HL-60 (cell line): ENCODE measurements around the gene MIER1.

ENCODE experiments used
- DNase-seq, 2 experiments: peaks; one replicate each; pipeline ENCODE4 v3.0.0-alpha.2; 2010 to 2020; ENCODE audit warnings: low read depth in 1 of 2, low spot score in 1 of 2
- H3K27ac ChIP-seq: fragments of 250-450 bp; sonication (Bioruptor Pico); replicated peaks from 2 replicates; pipeline ENCODE4 v1.5.1; 2020; ENCODE audit warnings: mild to moderate bottlenecking, moderate library complexity
- H3K27me3 ChIP-seq: fragments of 250-450 bp; sonication (Bioruptor Pico); 2 replicates; pipeline ENCODE4 v1.5.1; 2021; ENCODE audit warnings: mild to moderate bottlenecking, moderate library complexity; ENCODE audit not compliant: insufficient read depth, poor library complexity, severe bottlenecking
- H3K4me3 ChIP-seq: replicated peaks from 2 replicates; pipeline ENCODE4 v1.5.1; 2011; ENCODE audit warnings: mild to moderate bottlenecking, control low read depth, low read length; ENCODE audit not compliant: insufficient read depth
- GABPA ChIP-seq: IDR thresholded peaks from 2 replicates; pipeline ENCODE4 v1.6.1; 2012; ENCODE audit warnings: low read depth
- POLR2AphosphoS5 ChIP-seq: IDR thresholded peaks from 2 replicates; pipeline ENCODE4 v1.6.1; 2012; ENCODE audit warnings: low read depth
- SPI1 ChIP-seq: IDR thresholded peaks from 2 replicates; pipeline ENCODE4 v1.6.1; 2012; ENCODE audit warnings: low read depth, mild to moderate bottlenecking, borderline replicate concordance
- TF ChIP-seq, protein P1 (sequence below): IDR thresholded peaks from one replicate; pipeline ENCODE4 v1.5.1; 2011; ENCODE audit warnings: low read length, control low read depth, inconsistent platforms; ENCODE audit not compliant: insufficient read depth
- TF ChIP-seq, protein P2 (sequence below): IDR thresholded peaks from 2 replicates; pipeline ENCODE4 v1.6.1; 2012; ENCODE audit warnings: low read depth; ENCODE audit not compliant: insufficient replicate concordance

MIER1 gene

GRCh38 chr1:66925558-66925910 is 744 bp downstream of the MIER1 start:
- H3K27me3 ChIP-seq, result no peaks in the 10 kb centered on the region
- DNase-seq, result no peak
- peak overlapping the region; percentile 75 for H3K4me3 ChIP-seq
- TF ChIP-seq GABPA, result no peak
- TF ChIP-seq, protein P1, sequence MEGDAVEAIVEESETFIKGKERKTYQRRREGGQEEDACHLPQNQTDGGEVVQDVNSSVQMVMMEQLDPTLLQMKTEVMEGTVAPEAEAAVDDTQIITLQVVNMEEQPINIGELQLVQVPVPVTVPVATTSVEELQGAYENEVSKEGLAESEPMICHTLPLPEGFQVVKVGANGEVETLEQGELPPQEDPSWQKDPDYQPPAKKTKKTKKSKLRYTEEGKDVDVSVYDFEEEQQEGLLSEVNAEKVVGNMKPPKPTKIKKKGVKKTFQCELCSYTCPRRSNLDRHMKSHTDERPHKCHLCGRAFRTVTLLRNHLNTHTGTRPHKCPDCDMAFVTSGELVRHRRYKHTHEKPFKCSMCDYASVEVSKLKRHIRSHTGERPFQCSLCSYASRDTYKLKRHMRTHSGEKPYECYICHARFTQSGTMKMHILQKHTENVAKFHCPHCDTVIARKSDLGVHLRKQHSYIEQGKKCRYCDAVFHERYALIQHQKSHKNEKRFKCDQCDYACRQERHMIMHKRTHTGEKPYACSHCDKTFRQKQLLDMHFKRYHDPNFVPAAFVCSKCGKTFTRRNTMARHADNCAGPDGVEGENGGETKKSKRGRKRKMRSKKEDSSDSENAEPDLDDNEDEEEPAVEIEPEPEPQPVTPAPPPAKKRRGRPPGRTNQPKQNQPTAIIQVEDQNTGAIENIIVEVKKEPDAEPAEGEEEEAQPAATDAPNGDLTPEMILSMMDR, result no peak
- no peak for TF ChIP-seq SPI1
- TF ChIP-seq, protein P2, sequence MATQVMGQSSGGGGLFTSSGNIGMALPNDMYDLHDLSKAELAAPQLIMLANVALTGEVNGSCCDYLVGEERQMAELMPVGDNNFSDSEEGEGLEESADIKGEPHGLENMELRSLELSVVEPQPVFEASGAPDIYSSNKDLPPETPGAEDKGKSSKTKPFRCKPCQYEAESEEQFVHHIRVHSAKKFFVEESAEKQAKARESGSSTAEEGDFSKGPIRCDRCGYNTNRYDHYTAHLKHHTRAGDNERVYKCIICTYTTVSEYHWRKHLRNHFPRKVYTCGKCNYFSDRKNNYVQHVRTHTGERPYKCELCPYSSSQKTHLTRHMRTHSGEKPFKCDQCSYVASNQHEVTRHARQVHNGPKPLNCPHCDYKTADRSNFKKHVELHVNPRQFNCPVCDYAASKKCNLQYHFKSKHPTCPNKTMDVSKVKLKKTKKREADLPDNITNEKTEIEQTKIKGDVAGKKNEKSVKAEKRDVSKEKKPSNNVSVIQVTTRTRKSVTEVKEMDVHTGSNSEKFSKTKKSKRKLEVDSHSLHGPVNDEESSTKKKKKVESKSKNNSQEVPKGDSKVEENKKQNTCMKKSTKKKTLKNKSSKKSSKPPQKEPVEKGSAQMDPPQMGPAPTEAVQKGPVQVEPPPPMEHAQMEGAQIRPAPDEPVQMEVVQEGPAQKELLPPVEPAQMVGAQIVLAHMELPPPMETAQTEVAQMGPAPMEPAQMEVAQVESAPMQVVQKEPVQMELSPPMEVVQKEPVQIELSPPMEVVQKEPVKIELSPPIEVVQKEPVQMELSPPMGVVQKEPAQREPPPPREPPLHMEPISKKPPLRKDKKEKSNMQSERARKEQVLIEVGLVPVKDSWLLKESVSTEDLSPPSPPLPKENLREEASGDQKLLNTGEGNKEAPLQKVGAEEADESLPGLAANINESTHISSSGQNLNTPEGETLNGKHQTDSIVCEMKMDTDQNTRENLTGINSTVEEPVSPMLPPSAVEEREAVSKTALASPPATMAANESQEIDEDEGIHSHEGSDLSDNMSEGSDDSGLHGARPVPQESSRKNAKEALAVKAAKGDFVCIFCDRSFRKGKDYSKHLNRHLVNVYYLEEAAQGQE, result no peak
- TF ChIP-seq POLR2AphosphoS5, result no peak
- peak overlapping the region; percentile 96 for H3K27ac ChIP-seq

DNA sequence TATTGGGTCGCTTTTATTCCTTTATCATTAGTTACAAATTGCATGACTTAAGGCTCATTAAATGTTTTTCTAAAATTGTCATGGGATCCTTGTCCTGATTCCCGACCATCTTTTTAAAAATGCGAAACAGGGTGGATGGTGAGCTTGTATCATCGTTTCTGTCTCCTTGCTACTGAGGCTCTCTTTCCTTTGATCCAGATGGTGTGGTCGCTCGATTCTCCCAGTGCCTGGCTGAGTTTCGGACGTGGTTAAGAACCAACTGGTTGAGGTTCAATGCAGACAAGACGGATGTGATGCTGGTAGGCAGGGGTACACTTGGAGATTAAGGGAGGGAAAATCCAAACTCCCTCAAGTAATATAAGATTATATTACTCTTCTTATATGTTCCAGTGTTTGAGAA is 1.2 kb downstream of the MIER1 start:
- peak in 1 of 2 experiments; percentile 8 for DNase-seq
- H3K4me3 ChIP-seq, result peak overlapping the region; percentile 75
- TF ChIP-seq POLR2AphosphoS5 (no peak), GABPA (no peak), SPI1 (no peak)
- TF ChIP-seq, protein P1, result no peak
- TF ChIP-seq, protein P2, result no peak
- no peaks in the 10 kb centered on the region for H3K27me3 ChIP-seq
- peak overlapping the region; percentile 96 for H3K27ac ChIP-seq

- TF ChIP-seq, protein P1, result no peak
- TF ChIP-seq, protein P2, result no peak
- TF ChIP-seq POLR2AphosphoS5 (no peak), GABPA (no peak), SPI1 (no peak)
- no peak overlapping the region for H3K4me3 ChIP-seq
- no peak for DNase-seq
These were observed 2.7 kb downstream of the MIER1 start for GRCh38 chr1:66927528-66927927.

More at GRCh38 chr1:66927528-66927927, 2.7 kb downstream of the MIER1 start:
- H3K27me3 ChIP-seq, result no peaks in the 10 kb centered on the region
- H3K27ac ChIP-seq, result peak overlapping the region; percentile 96; the same call in 1 of the 2 replicates
